A549 (cell line): ENCODE data around the gene UVSSA.

Experiments used
- CBX2 ChIP-seq: fragments of 200-600 bp; sonication (generic); IDR thresholded peaks from 2 replicates; pipeline ENCODE4 v1.6.1; 2016; ENCODE audit warnings: low read depth, mild to moderate bottlenecking, borderline replicate concordance
- CTCF ChIP-seq: fragments of >200 bp; sonication (Bioruptor Twin); formaldehyde crosslinking; IDR thresholded peaks from 3 replicates; pipeline ENCODE4 v1.5.1; 2016
- GATA3 ChIP-seq: IDR thresholded peaks from 2 replicates; pipeline ENCODE4 v1.6.1; 2012; ENCODE audit warnings: borderline replicate concordance
- JUN ChIP-seq, 2 experiments: fragments of >200 bp; sonication (Bioruptor Twin); formaldehyde crosslinking; IDR thresholded peaks; 2 replicates in 1 of 2; 3 replicates in 1 of 2; pipeline ENCODE4 v1.6.1; 2016 to 2017
- KDM5A ChIP-seq: fragments of 200-600 bp; sonication (generic); IDR thresholded peaks from 2 replicates; pipeline ENCODE4 v1.6.1; 2016; ENCODE audit warnings: antibody characterized with exemption, mild to moderate bottlenecking
- MAFK ChIP-seq: fragments of 450-650 bp; IDR thresholded peaks from 2 replicates; pipeline ENCODE4 v1.6.1; 2014; ENCODE audit not compliant: partially characterized antibody
- MAX ChIP-seq: IDR thresholded peaks from 2 replicates; pipeline ENCODE4 v1.6.1; 2012
- MAZ ChIP-seq: fragments of 150-350 bp; IDR thresholded peaks from 2 replicates; pipeline ENCODE4 v1.6.1; 2014; ENCODE audit warnings: antibody characterized with exemption, low read depth, low read length, borderline replicate concordance
- POLR2A ChIP-seq: IDR thresholded peaks from 2 replicates; pipeline ENCODE4 v1.6.1; 2012; ENCODE audit warnings: mild to moderate bottlenecking, low read length
- POLR2AphosphoS2 ChIP-seq: conservative IDR thresholded peaks from 2 replicates; pipeline ENCODE4 v1.6.1; 2012; ENCODE audit warnings: low read length, improper control_type of control experiment, inconsistent platforms
- RAD21 ChIP-seq, 2 experiments: fragments of >200 bp in 1 of 2; sonication (Bioruptor Twin) in 1 of 2; formaldehyde crosslinking in 1 of 2; IDR thresholded peaks in 1 of 2; conservative IDR thresholded peaks in 1 of 2; 2 replicates in 1 of 2; 3 replicates in 1 of 2; pipeline ENCODE4 v1.6.1; 2012 to 2018; ENCODE audit warnings: inconsistent platforms in 1 of 2
- SREBF2 ChIP-seq: fragments of 450-650 bp; IDR thresholded peaks from 2 replicates; pipeline ENCODE4 v1.6.1; 2014; ENCODE audit warnings: mild to moderate bottlenecking, moderate library complexity

GRCh38 chr4:1403177-1403583 is 56.2 kb downstream of the UVSSA start:
- TF ChIP-seq MAFK = no peak
- TF ChIP-seq CTCF = no peak
- no peak for TF ChIP-seq POLR2A
- no peak for TF ChIP-seq JUN (IDR thresholded peaks at IDR 0.05)
- TF ChIP-seq MAX = no peak
- no peak for TF ChIP-seq POLR2AphosphoS2
- no peak for TF ChIP-seq SREBF2
- TF ChIP-seq CBX2 = no peak
- no peak for TF ChIP-seq GATA3
- TF ChIP-seq KDM5A = no peak
- no peak for TF ChIP-seq MAZ
- no peak for TF ChIP-seq RAD21 (conservative IDR thresholded peaks at IDR 0.05 in 1 of 2, IDR thresholded peaks at IDR 0.05 in 1 of 2)
